ENCODE measurements around the gene PARVA. TPM values are rescaled to one million over a fixed set of nuclear protein-coding genes. Genes with fewer than 3 reads are reported as not detected.
A peak's percentile ranks its signal among the peaks of the same experiment; 100 is the strongest.

The PARVA gene
- total and polyA plus RNA-seq, 2 of the 4 experiments (the other 2 are of a cell fraction) = 65.2 to 80.2 TPM

DNA sequence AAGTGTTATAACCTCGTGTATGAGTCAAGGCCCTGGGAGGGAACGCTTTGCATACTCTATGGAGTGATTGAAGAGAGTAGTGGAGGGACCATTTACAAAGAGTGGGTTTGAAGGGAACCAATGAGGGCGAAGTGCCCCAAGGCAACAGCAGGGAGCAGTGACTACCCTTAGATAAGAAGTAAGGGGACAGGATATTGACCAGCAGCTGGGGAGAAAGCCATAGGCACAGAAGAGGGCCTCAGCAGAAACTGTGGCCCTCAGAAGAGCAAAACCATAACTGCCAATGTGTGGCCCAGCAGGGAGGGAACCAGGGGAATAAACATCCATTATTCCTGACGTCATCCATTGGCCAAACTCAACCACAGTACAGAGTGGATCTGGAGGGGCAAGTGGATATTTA lies 24.7 kb downstream of the PARVA start:
- Histone ChIP-seq H3K18ac (ENCODE audit: low read depth, low read length) (peak overlapping the region; percentile 18; the same call in 1 of the 2 replicates), H3K27ac (ENCODE audit: insufficient read depth, low read length) (peak overlapping the region; percentile 57; the same call in 1 of the 2 replicates), H3K9me3 (ENCODE audit: control insufficient read depth, insufficient read depth, low read length) (no peaks in the 10 kb centered on the region), H4K8ac (ENCODE audit: low read depth in 2 of 2, low read length in 2 of 2) (peak overlapping the region in 1 of 2 experiments; percentile 27; a peak in 1 of 4 replicates), H2AK9ac (replicated peaks; ENCODE audit: low read depth, low read length, poor library complexity) (no peak overlapping the region), H3K9me1 (ENCODE audit: insufficient read depth, low read length) (peaks cover 28% of the 10 kb centered on the region), H3K23ac (ENCODE audit: low read depth, low read length) (peak overlapping the region; percentile 27; the same call in 1 of the 2 replicates), H2BK20ac (ENCODE audit: low read depth, low read length) (peak overlapping the region; percentile 27; the same call in 1 of the 2 replicates), H4K20me1 (ENCODE audit: insufficient read depth, low read length) (peaks cover 52% of the 10 kb centered on the region), H4K5ac (ENCODE audit: low read depth, low read length) (no peak overlapping the region; the same call in 1 of the 2 replicates), H3K4me2 (ENCODE audit: low read depth, low read length) (no peak overlapping the region), H3K14ac (replicated peaks; ENCODE audit: low read depth, low read length) (peak overlapping the region; percentile 22), H2BK5ac (ENCODE audit: low read depth, low read length, poor library complexity, severe bottlenecking) (peak overlapping the region; percentile 61), H4K91ac (ENCODE audit: insufficient read depth, low read depth, low read length) (peak overlapping the region; percentile 13; the same call in 1 of the 2 replicates), H2BK120ac (ENCODE audit: low read depth, low read length) (peak overlapping the region; percentile 9; the same call in 1 of the 2 replicates), H3K4ac (ENCODE audit: low read depth, low read length) (peak overlapping the region; percentile 26; the same call in 1 of the 2 replicates), H3K4me1 (ENCODE audit: control insufficient read depth, insufficient read depth, low read length) (peaks cover 38% of the 10 kb centered on the region), H3K27me3 (ENCODE audit: control insufficient read depth, insufficient read depth, low read length) (no peaks in the 10 kb centered on the region), H2AFZ (replicated peaks; ENCODE audit: low read length, poor library complexity) (no peak overlapping the region), H3K4me3 (ENCODE audit: insufficient read depth, low read depth, low read length) (no peak overlapping the region), H3K56ac (ENCODE audit: extremely low read depth, insufficient read depth, low read length) (no peak overlapping the region), H3K9ac (ENCODE audit: low read depth, low read length) (no peak overlapping the region), H3K36me3 (ENCODE audit: control insufficient read depth, insufficient read depth, low read length) (no peaks in the 10 kb centered on the region), H3K79me1 (ENCODE audit: low read depth in 1 of 2, low read length in 2 of 2) (peaks cover 31 to 70% of the 10 kb centered on the region in 2 experiments), H2BK15ac (ENCODE audit: low read depth, low read length) (peak overlapping the region; percentile 24; the same call in 1 of the 3 replicates), H2AK5ac (ENCODE audit: low read depth, low read length) (peak overlapping the region; percentile 47; the same call in 1 of the 2 replicates)
- no TSS peak for BruUV-seq (replicated peaks)
- no peak for ATAC-seq (ENCODE audit: low read depth)
- ChIA-PET POLR2A (ENCODE audit: unreplicated experiment) (no interaction called here), CTCF (interaction anchor here (0.6 kb wide), 1 partner anchor 395 kb away, joined by 6 read pairs; no protein-coding TSS in a partner anchor)
- dilution Hi-C loops (cut with HindIII; ENCODE audit: low sequenced_read_pairs, unreplicated experiment) (no loop called here), in situ Hi-C loops (cut with MboI; ENCODE audit: low sequenced_read_pairs) (no loop called here), intact Hi-C loops (cut with micrococcal nuclease) (no loop called here)
- WGBS, 2 experiments (ENCODE audit: extremely low coverage in 2 of 2, insufficient read length in 1 of 2) = 90% methylated on average over 2 of the region's 4 CpGs; no CpG with 5 or more reads in 1 of the 2 experiments
- no peak for TF ChIP-seq CTCF (conservative IDR thresholded peaks at IDR 0.05; ENCODE audit: low read depth, low read length)
- TF ChIP-seq MXI1 (IDR thresholded peaks at IDR 0.05; ENCODE audit: borderline replicate concordance, low read depth, low read length) = no peak
- TF ChIP-seq RCOR1 (IDR thresholded peaks at IDR 0.05; ENCODE audit: insufficient replicate concordance, low read length) = no peak
- TF ChIP-seq RAD21 (IDR thresholded peaks at IDR 0.05; ENCODE audit: low read length) = peak; percentile 12; the same call in 1 of the 2 replicates
- TF ChIP-seq SMC3 (IDR thresholded peaks at IDR 0.05; ENCODE audit: low read depth, low read length) = no peak
- TF ChIP-seq, protein P1, sequence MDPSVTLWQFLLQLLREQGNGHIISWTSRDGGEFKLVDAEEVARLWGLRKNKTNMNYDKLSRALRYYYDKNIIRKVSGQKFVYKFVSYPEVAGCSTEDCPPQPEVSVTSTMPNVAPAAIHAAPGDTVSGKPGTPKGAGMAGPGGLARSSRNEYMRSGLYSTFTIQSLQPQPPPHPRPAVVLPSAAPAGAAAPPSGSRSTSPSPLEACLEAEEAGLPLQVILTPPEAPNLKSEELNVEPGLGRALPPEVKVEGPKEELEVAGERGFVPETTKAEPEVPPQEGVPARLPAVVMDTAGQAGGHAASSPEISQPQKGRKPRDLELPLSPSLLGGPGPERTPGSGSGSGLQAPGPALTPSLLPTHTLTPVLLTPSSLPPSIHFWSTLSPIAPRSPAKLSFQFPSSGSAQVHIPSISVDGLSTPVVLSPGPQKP (IDR thresholded peaks at IDR 0.05; ENCODE audit: borderline replicate concordance, low read depth, low read length) = no peak
- no peak for DNase-seq
